ENCODE data around the gene PAK4.

Gene PAK4

GRCh38 chr19:39187552-39187943, 62.0 kb downstream of the PAK4 start:
- in situ Hi-C loops (cut with HindIII; ENCODE audit: low sequenced_read_pairs) = no loop called here
- H3K4me3 ChIP-seq (ENCODE audit: low read depth, low read length) = no peak overlapping the region
- TF ChIP-seq CTCF (IDR thresholded peaks at IDR 0.05; ENCODE audit: low read depth, low read length, missing control alignments) = no peak
- DNase-seq (ENCODE audit: low read depth) = no peak

- no peak for DNase-seq (ENCODE audit: low read depth)
- H3K4me3 ChIP-seq (ENCODE audit: low read depth, low read length) = no peak overlapping the region
- in situ Hi-C loops (cut with HindIII; ENCODE audit: low sequenced_read_pairs) = no loop called here
- TF ChIP-seq CTCF (IDR thresholded peaks at IDR 0.05; ENCODE audit: low read depth, low read length, missing control alignments) = no peak
Measured at GRCh38 chr19:39188960-39189359, 63.4 kb downstream of the PAK4 start.

- no peak for TF ChIP-seq CTCF (IDR thresholded peaks at IDR 0.05; ENCODE audit: low read depth, low read length, missing control alignments)
- in situ Hi-C loops (cut with HindIII; ENCODE audit: low sequenced_read_pairs) = no loop called here
- no peak overlapping the region for H3K4me3 ChIP-seq (ENCODE audit: low read depth, low read length)
- no peak for DNase-seq (ENCODE audit: low read depth)
Measured at GRCh38 chr19:39190768-39191167, 65.2 kb downstream of the PAK4 start.

- in situ Hi-C loops (cut with HindIII; ENCODE audit: low sequenced_read_pairs) = no loop called here
Measured at GRCh38 chr19:39192846-39193245, 67.3 kb downstream of the PAK4 start.

GRCh38 chr19:39193803-39194202, 68.2 kb downstream of the PAK4 start:
- in situ Hi-C loops (cut with HindIII; ENCODE audit: low sequenced_read_pairs) = no loop called here
- no peak for TF ChIP-seq CTCF (IDR thresholded peaks at IDR 0.05; ENCODE audit: low read depth, low read length, missing control alignments)
- no peak for DNase-seq (ENCODE audit: low read depth)

More at GRCh38 chr19:39192846-39193245, 67.3 kb downstream of the PAK4 start:
- no peak overlapping the region for H3K4me3 ChIP-seq (ENCODE audit: low read depth, low read length)
- no peak for TF ChIP-seq CTCF (IDR thresholded peaks at IDR 0.05; ENCODE audit: low read depth, low read length, missing control alignments)
- no peak for DNase-seq (ENCODE audit: low read depth)

GRCh38 chr19:39194832-39195542, 69.4 kb downstream of the PAK4 start:
- in situ Hi-C loops (cut with HindIII; ENCODE audit: low sequenced_read_pairs) = no loop called here
- H3K4me3 ChIP-seq (ENCODE audit: low read depth, low read length) = no peak overlapping the region
- no peak for TF ChIP-seq CTCF (IDR thresholded peaks at IDR 0.05; ENCODE audit: low read depth, low read length, missing control alignments)
- DNase-seq (ENCODE audit: low read depth) = no peak

More at GRCh38 chr19:39193803-39194202, 68.2 kb downstream of the PAK4 start:
- H3K4me3 ChIP-seq (ENCODE audit: low read depth, low read length) = no peak overlapping the region

Measured in astrocyte of the cerebellum (primary cell).